K562 (cell line): ENCODE measurements around the gene SUPT7L. TPM values are rescaled to one million over a fixed set of nuclear protein-coding genes. Genes with fewer than 3 reads are reported as not detected.
A peak's percentile ranks its signal among the peaks of the same experiment; 100 is the strongest.

ENCODE experiments used
- BMI1 ChIP-seq: fragments of 150-350 bp; IDR thresholded peaks from 2 replicates; pipeline ENCODE4 v1.6.1; 2014; ENCODE audit warnings: low read length
- BRCA1 ChIP-seq, 2 experiments: fragments of 450-650 bp in 1 of 2; sonication (generic) in 1 of 2; formaldehyde crosslinking in 1 of 2; IDR thresholded peaks; 2 replicates each; pipeline versions ENCODE4 v1.5.0 to v1.6.1; 2017 to 2020; ENCODE audit warnings: mild to moderate bottlenecking in 1 of 2, missing genetic modification reagents in 1 of 2
- CHD1 ChIP-seq: fragments of 200-600 bp; sonication (generic); IDR thresholded peaks from one replicate; pipeline ENCODE4 v1.6.1; 2012; ENCODE audit warnings: mild to moderate bottlenecking, moderate library complexity, low read length, inconsistent platforms
- CXXC5 ChIP-seq: fragments of 250-450 bp; sonication (Bioruptor Pico); IDR thresholded peaks from 2 replicates; pipeline ENCODE4 v1.8.0; 2022; ENCODE audit warnings: inconsistent platforms, mild to moderate bottlenecking, moderate library complexity
- ELF2 ChIP-seq: fragments of 250-450 bp; sonication (Bioruptor Pico); IDR thresholded peaks from 2 replicates; pipeline ENCODE4 v1.5.0; 2021; ENCODE audit warnings: mild to moderate bottlenecking
- HDAC1 ChIP-seq, 2 experiments: fragments of 450-650 bp; IDR thresholded peaks; 2 replicates each; pipeline ENCODE4 v1.6.1; 2016 to 2017; ENCODE audit warnings: inconsistent platforms in 1 of 2, mild to moderate bottlenecking in 1 of 2, moderate library complexity in 1 of 2
- HMGN3 ChIP-seq: IDR thresholded peaks from 2 replicates; pipeline ENCODE4 v1.6.1; 2011; ENCODE audit warnings: borderline replicate concordance, low read depth, mild to moderate bottlenecking, mixed read lengths, low read length; ENCODE audit not compliant: insufficient read length; ENCODE audit errors: extremely low read depth
- KLF13 ChIP-seq: fragments of 450-650 bp; IDR thresholded peaks from 2 replicates; pipeline ENCODE4 v1.6.1; 2016; ENCODE audit warnings: missing genetic modification characterization, low read depth, mild to moderate bottlenecking, missing compliant biosample characterization, moderate library complexity, borderline replicate concordance
- MYNN ChIP-seq, 2 experiments: sonication (generic); formaldehyde crosslinking in 1 of 2; IDR thresholded peaks; 2 replicates each; pipeline versions ENCODE4 v1.5.0 to v1.6.1; 2016 to 2020; ENCODE audit warnings: antibody characterized with exemption in 1 of 2, missing genetic modification reagents in 1 of 2
- NONO ChIP-seq, 2 experiments: fragments of 200-400 bp in 1 of 2; fragments of 450-650 bp in 1 of 2; formaldehyde crosslinking in 1 of 2; IDR thresholded peaks; 2 replicates each; pipeline ENCODE4 v1.6.1; 2017; ENCODE audit warnings: low read depth in 2 of 2, mild to moderate bottlenecking in 2 of 2, moderate library complexity in 2 of 2, low read length in 1 of 2
- PHF20 ChIP-seq: fragments of 450-650 bp; IDR thresholded peaks from 2 replicates; pipeline ENCODE4 v1.6.1; 2018; ENCODE audit not compliant: partially characterized antibody
- RCOR1 ChIP-seq, 2 experiments: IDR thresholded peaks; 2 replicates each; pipeline ENCODE4 v1.6.1; 2012; ENCODE audit warnings: low read depth in 2 of 2, low read length in 2 of 2, borderline replicate concordance in 1 of 2, improper control_type of control experiment in 1 of 2
- TAF7 ChIP-seq: fragments of 450-650 bp; IDR thresholded peaks from 2 replicates; pipeline ENCODE4 v1.6.1; 2016; ENCODE audit warnings: missing genetic modification characterization, missing compliant biosample characterization
- TCF3 ChIP-seq: sonication (generic); formaldehyde crosslinking; IDR thresholded peaks from 2 replicates; pipeline ENCODE4 v1.4.0; 2020; ENCODE audit warnings: mild to moderate bottlenecking, missing genetic modification reagents
- TOE1 ChIP-seq, 2 experiments: fragments of 450-650 bp in 1 of 2; sonication (generic) in 1 of 2; formaldehyde crosslinking in 1 of 2; IDR thresholded peaks; 2 replicates each; pipeline versions ENCODE4 v1.7.1 to v1.8.0; 2016 to 2022; ENCODE audit warnings: borderline replicate concordance in 2 of 2, mild to moderate bottlenecking in 2 of 2, antibody characterized with exemption in 1 of 2, inconsistent platforms in 1 of 2, low read depth in 1 of 2, missing genetic modification reagents in 1 of 2, moderate library complexity in 1 of 2
- TSC22D4 ChIP-seq: fragments of 450-650 bp; IDR thresholded peaks from 2 replicates; pipeline ENCODE4 v1.6.1; 2016; ENCODE audit warnings: missing genetic modification characterization, missing biosample characterization, control low read depth
- XRCC5 ChIP-seq: fragments of 200-400 bp; formaldehyde crosslinking; IDR thresholded peaks from 2 replicates; pipeline ENCODE4 v1.6.1; 2017; ENCODE audit warnings: low read depth, mild to moderate bottlenecking, low read length
- ZNF175 ChIP-seq: fragments of 200-800 bp; sonication (Bioruptor generic); IDR thresholded peaks from 2 replicates; pipeline ENCODE4 v1.6.1; 2016; ENCODE audit warnings: low read depth, mild to moderate bottlenecking, missing genetic modification characterization, missing compliant biosample characterization
- ZNF707 ChIP-seq: fragments of 250-450 bp; sonication (Bioruptor Pico); conservative IDR thresholded peaks from 2 replicates; pipeline ENCODE4 v1.8.0; 2022; ENCODE audit warnings: inconsistent platforms, mild to moderate bottlenecking, moderate library complexity
- ZNF77 ChIP-seq: fragments of 250-450 bp; sonication (Bioruptor Pico); IDR thresholded peaks from 2 replicates; pipeline ENCODE4 v1.5.0; 2020
- polyA plus RNA-seq, 8 experiments: library from polyadenylated mRNA; depleted of rRNA in 4 of 8; stranded (reverse) in 5 of 8; unstranded in 3 of 8; fragments of >200 nt; fragmentation: Nextera tagmentation in 2 of 8; fragmentation: Illumina TruSeq in 1 of 8; extraction: Ambion mirVana in 2 of 8; extraction: Trizol in 1 of 8; gene quantifications; 2 replicates each; pipeline versions ENCODE4 v1.2.1 to v1.2.3, GENCODE V29; 2011 to 2014; ENCODE audit warnings: inconsistent platforms in 1 of 8, missing spikeins in 1 of 8
- total RNA-seq, 7 experiments: library from RNA; depleted of rRNA in 6 of 7; stranded (reverse); fragments of >200 nt in 6 of 7; fragmentation: Illumina TruSeq in 2 of 7; extraction: Trizol in 2 of 7; gene quantifications; 2 replicates each; pipeline versions ENCODE4 v1.2.1 to v1.2.3, GENCODE V29; 2011 to 2021; ENCODE audit warnings: low replicate concordance in 1 of 7
- TF ChIP-seq, protein P1 (sequence below): fragments of 450-650 bp; IDR thresholded peaks from 2 replicates; pipeline ENCODE4 v1.6.1; 2016; ENCODE audit warnings: low read depth, mild to moderate bottlenecking, moderate library complexity
- TF ChIP-seq, protein P2 (sequence below): fragments of 250-450 bp; sonication (Bioruptor Pico); IDR thresholded peaks from 2 replicates; pipeline ENCODE4 v1.5.0; 2020; ENCODE audit warnings: mild to moderate bottlenecking
- TF ChIP-seq, protein P3 (sequence below): IDR thresholded peaks from 2 replicates; pipeline ENCODE4 v1.6.1; 2014; ENCODE audit warnings: antibody characterized with exemption

Gene SUPT7L
- total and polyA plus RNA-seq, 9 of the 15 experiments (the other 6 are each of a cell fraction or from before 2014, with no cell fraction given) = 22.0 to 72.8 (median 40.2) TPM

DNA sequence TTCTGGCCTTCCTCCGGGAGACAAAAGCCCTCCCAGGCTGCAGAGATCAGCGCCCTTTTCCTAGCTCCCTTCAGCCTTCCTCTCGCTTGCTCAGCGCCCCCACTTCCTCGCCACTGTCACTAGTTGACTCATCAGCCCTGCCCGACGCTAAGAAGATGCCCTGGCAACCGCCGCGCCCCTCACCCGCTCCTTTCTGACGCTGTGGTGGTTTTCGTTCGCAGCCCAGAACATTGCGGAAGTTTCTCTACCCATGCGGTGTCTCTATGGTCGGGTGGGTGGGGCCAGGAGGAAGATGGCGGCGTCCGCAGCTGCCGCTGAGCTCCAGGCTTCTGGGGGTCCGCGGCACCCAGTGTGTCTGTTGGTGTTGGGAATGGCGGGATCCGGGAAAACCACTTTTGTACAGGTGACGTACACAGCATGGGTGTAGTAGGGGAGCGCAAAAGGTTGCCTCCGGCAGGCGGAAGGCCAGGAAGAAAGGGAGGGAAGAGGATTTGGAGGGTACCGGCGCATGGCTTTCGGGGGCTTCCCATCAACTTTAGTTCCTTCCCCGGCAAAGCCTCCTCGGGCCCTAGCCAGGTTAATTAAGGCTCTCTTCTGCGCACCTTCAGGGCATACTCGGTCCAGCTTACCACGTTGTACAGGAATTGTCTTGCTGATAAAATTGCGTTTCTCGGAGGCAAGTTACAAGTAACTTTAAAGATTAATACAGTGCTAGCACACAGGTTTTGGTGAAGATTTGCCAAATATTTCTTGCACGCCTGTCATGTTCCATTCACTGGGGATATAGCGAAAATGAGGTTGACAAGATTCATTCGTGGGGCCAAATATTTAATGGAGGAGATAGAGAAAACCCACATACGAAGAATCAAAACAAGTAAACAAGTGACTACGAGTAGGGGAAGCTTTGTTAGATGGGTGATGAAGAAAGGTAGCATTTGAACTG is 34.4 kb downstream of the SUPT7L start, which contains the start of the genes CCDC121 and GPN1 (continued):
- TF ChIP-seq BRCA1 (IDR thresholded peaks at IDR 0.05) (no peak), BRCA1 (CRISPR knock-in tag; IDR thresholded peaks at IDR 0.05) (no peak), KLF13 (tag) (peak; percentile 74; the same call in 1 of the 2 replicates), TAF7 (tag) (peak; percentile 95), MYNN (IDR thresholded peaks at IDR 0.05) (peak; percentile 17; the same call in 1 of the 2 replicates), MYNN (CRISPR knock-in tag; IDR thresholded peaks at IDR 0.05) (no peak), RCOR1 (IDR thresholded peaks at IDR 0.05; ENCODE audit: borderline replicate concordance in 1 of 2, low read depth in 2 of 2, low read length in 2 of 2) (peak in 1 of 2 experiments; percentile 42; a peak in 1 of 4 replicates), TSC22D4 (tag) (no peak), ZNF707 (CRISPR knock-in tag) (no peak), BMI1 (0 out of 2 replicates have a peak, but pooled peaks have one; percentile 47), HDAC1 (IDR thresholded peaks at IDR 0.05) (peak in 1 of 2 experiments; percentile 94; a peak in 2 of 4 replicates), CXXC5 (CRISPR knock-in tag) (peak; percentile 52), TCF3 (CRISPR knock-in tag) (peak; percentile 25; the same call in 1 of the 2 replicates), TOE1 (IDR thresholded peaks at IDR 0.05; ENCODE audit: borderline replicate concordance) (peak; percentile 76; the same call in 1 of the 2 replicates), TOE1 (CRISPR knock-in tag; IDR thresholded peaks at IDR 0.05; ENCODE audit: borderline replicate concordance, low read depth) (no peak), ZNF77 (CRISPR knock-in tag) (no peak), PHF20 (peak; percentile 97), HMGN3 (peak; percentile 38), CHD1 (no peak), ZNF175 (CRISPR knock-in tag) (no peak; the same call in 1 of the 2 replicates), ELF2 (no peak), XRCC5 (0 out of 2 replicates have a peak, but pooled peaks have one; percentile 8), NONO (IDR thresholded peaks at IDR 0.05; ENCODE audit: low read depth in 2 of 2, low read length in 1 of 2) (0 out of 4 replicates have a peak, but pooled peaks of 1 of the 2 experiments have one; percentile 18)
- TF ChIP-seq, protein P1, sequence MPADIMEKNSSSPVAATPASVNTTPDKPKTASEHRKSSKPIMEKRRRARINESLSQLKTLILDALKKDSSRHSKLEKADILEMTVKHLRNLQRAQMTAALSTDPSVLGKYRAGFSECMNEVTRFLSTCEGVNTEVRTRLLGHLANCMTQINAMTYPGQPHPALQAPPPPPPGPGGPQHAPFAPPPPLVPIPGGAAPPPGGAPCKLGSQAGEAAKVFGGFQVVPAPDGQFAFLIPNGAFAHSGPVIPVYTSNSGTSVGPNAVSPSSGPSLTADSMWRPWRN = no peak
- TF ChIP-seq, protein P2, sequence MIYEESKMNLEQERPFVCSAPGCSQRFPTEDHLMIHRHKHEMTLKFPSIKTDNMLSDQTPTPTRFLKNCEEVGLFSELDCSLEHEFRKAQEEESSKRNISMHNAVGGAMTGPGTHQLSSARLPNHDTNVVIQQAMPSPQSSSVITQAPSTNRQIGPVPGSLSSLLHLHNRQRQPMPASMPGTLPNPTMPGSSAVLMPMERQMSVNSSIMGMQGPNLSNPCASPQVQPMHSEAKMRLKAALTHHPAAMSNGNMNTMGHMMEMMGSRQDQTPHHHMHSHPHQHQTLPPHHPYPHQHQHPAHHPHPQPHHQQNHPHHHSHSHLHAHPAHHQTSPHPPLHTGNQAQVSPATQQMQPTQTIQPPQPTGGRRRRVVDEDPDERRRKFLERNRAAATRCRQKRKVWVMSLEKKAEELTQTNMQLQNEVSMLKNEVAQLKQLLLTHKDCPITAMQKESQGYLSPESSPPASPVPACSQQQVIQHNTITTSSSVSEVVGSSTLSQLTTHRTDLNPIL (CRISPR knock-in tag) = peak; percentile 35; the same call in 1 of the 2 replicates
- TF ChIP-seq, protein P3, sequence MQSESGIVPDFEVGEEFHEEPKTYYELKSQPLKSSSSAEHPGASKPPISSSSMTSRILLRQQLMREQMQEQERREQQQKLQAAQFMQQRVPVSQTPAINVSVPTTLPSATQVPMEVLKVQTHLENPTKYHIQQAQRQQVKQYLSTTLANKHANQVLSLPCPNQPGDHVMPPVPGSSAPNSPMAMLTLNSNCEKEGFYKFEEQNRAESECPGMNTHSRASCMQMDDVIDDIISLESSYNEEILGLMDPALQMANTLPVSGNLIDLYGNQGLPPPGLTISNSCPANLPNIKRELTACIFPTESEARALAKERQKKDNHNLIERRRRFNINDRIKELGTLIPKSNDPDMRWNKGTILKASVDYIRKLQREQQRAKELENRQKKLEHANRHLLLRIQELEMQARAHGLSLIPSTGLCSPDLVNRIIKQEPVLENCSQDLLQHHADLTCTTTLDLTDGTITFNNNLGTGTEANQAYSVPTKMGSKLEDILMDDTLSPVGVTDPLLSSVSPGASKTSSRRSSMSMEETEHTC = no peak
